ENCODE measurements around the gene WDR49. TPM values are rescaled to one million over a fixed set of nuclear protein-coding genes. Genes with fewer than 3 reads are reported as not detected.

WDR49 gene
- total RNA-seq: 10.6 TPM

GRCh38 chr3:167653760-167654159 lies at the start of gene WDR49:
WDR49 (minus strand) TSS chr3:167653942; CDS start chr3:167653425, 517 bp downstream.
- FAIRE-seq: no peak
- no peak for DNase-seq (ENCODE audit: low spot score in 2 of 2)

- DNase-seq (ENCODE audit: low spot score in 2 of 2) (no peak), FAIRE-seq (no peak)
These were observed 47.2 kb upstream of the WDR49 start for GRCh38 chr3:167700926-167701325.

GRCh38 chr3:167700046-167700445 lies 46.3 kb upstream of the WDR49 start:
- FAIRE-seq: no peak
- no peak for DNase-seq (ENCODE audit: low spot score in 2 of 2)

- DNase-seq (ENCODE audit: low spot score in 2 of 2) (no peak), FAIRE-seq (no peak)
These were observed 40.4 kb upstream of the WDR49 start for GRCh38 chr3:167694121-167694520.

GRCh38 chr3:167691366-167691765 lies 37.6 kb upstream of the WDR49 start:
- no peak for DNase-seq (ENCODE audit: low spot score in 2 of 2)
- FAIRE-seq: no peak

GRCh38 chr3:167684388-167684993 lies 30.7 kb upstream of the WDR49 start:
- DNase-seq (ENCODE audit: low spot score in 2 of 2): peak; percentile 3 to 8
- peak; percentile 80 for FAIRE-seq

GRCh38 chr3:167679526-167679925 lies 25.8 kb upstream of the WDR49 start:
- DNase-seq (ENCODE audit: low spot score in 2 of 2) (no peak), FAIRE-seq (no peak)

GRCh38 chr3:167675848-167676247 lies 22.1 kb upstream of the WDR49 start:
- no peak for FAIRE-seq
- no peak for DNase-seq (ENCODE audit: low spot score in 2 of 2)

- DNase-seq (ENCODE audit: low spot score in 2 of 2) (no peak), FAIRE-seq (no peak)
These were observed 19.5 kb upstream of the WDR49 start for GRCh38 chr3:167673221-167673620.

- DNase-seq (ENCODE audit: low spot score in 2 of 2) (no peak), FAIRE-seq (no peak)
These were observed 18.2 kb upstream of the WDR49 start for GRCh38 chr3:167671878-167672427.

GRCh38 chr3:167669699-167670098 lies 16.0 kb upstream of the WDR49 start:
- DNase-seq (ENCODE audit: low spot score in 2 of 2) (no peak), FAIRE-seq (no peak)

- no peak for FAIRE-seq
- no peak for DNase-seq (ENCODE audit: low spot score in 2 of 2)
These were observed 14.9 kb upstream of the WDR49 start for GRCh38 chr3:167668651-167669050.

GRCh38 chr3:167666563-167666962 lies 12.8 kb upstream of the WDR49 start:
- FAIRE-seq (no peak), DNase-seq (ENCODE audit: low spot score in 2 of 2) (no peak)

- FAIRE-seq (no peak), DNase-seq (ENCODE audit: low spot score in 2 of 2) (no peak)
These were observed 9.2 kb upstream of the WDR49 start for GRCh38 chr3:167662919-167663400.

GRCh38 chr3:167657684-167658225 lies 4.0 kb upstream of the WDR49 start:
- no peak for FAIRE-seq

GRCh38 chr3:167656821-167657220 lies 3.1 kb upstream of the WDR49 start:
- no peak for FAIRE-seq
- no peak for DNase-seq (ENCODE audit: low spot score in 2 of 2)

More at GRCh38 chr3:167657684-167658225, 4.0 kb upstream of the WDR49 start:
- no peak for DNase-seq (ENCODE audit: low spot score in 2 of 2)

GRCh38 chr3:167653155-167653554 lies 587 bp downstream of the WDR49 start:
- DNase-seq (ENCODE audit: low spot score in 2 of 2) (no peak), FAIRE-seq (no peak)

GRCh38 chr3:167651826-167652225 lies 1.9 kb downstream of the WDR49 start:
- FAIRE-seq (no peak), DNase-seq (ENCODE audit: low spot score in 2 of 2) (no peak)

GRCh38 chr3:167650459-167650858 lies 3.3 kb downstream of the WDR49 start:
- no peak for FAIRE-seq
- DNase-seq (ENCODE audit: low spot score in 2 of 2): no peak

- DNase-seq (ENCODE audit: low spot score in 2 of 2): no peak
- no peak for FAIRE-seq
These were observed 4.0 kb downstream of the WDR49 start for GRCh38 chr3:167649746-167650145.

- FAIRE-seq (no peak), DNase-seq (ENCODE audit: low spot score in 2 of 2) (no peak)
These were observed 9.1 kb downstream of the WDR49 start for GRCh38 chr3:167644611-167645010.

GRCh38 chr3:167631471-167631870 lies 22.3 kb downstream of the WDR49 start:
- no peak for FAIRE-seq

More at GRCh38 chr3:167631471-167631870, 22.3 kb downstream of the WDR49 start:
- DNase-seq (ENCODE audit: low spot score in 2 of 2): no peak

Data from frontal cortex (tissue), 4 donors.